Muscle of leg (tissue), 11 donors: ENCODE data around the gene GRID1. TPM values are rescaled to one million over a fixed set of nuclear protein-coding genes. Genes with fewer than 3 reads are reported as not detected.
A peak's percentile ranks its signal among the peaks of the same experiment; 100 is the strongest.
"Not testable (repeated sequence)": the region's sequence is repeated elsewhere in the genome, so short reads cannot be mapped to it uniquely, and the experiment has no call there.

ENCODE experiments used
- DNase-seq: peaks from one replicate; pipeline ENCODE4 v3.0.0; 2013
- H3K27ac ChIP-seq: one replicate; pipeline ENCODE4 v1.5.1; 2013; ENCODE audit warnings: mild to moderate bottlenecking, low read length, control low read depth
- H3K27me3 ChIP-seq: one replicate; pipeline ENCODE4 v1.6.1; 2013; ENCODE audit warnings: low read length; ENCODE audit not compliant: control insufficient read depth, insufficient read depth
- H3K36me3 ChIP-seq: one replicate; pipeline ENCODE4 v1.6.1; 2013; ENCODE audit warnings: low read length; ENCODE audit not compliant: control insufficient read depth, insufficient read depth
- H3K4me1 ChIP-seq: one replicate; pipeline ENCODE4 v1.6.1; 2013; ENCODE audit warnings: low read length; ENCODE audit not compliant: control insufficient read depth, insufficient read depth
- H3K4me3 ChIP-seq: one replicate; pipeline ENCODE4 v1.5.1; 2013; ENCODE audit warnings: low read length, control low read depth
- H3K9me3 ChIP-seq: replicated peaks from 2 replicates; pipeline ENCODE4 v1.6.1; 2013; ENCODE audit warnings: low read depth, low read length; ENCODE audit not compliant: control insufficient read depth
- WGBS: methylation state at CpG from one replicate; pipeline ENCODE4 v1.1.5; 2013; ENCODE audit warnings: missing lambda C conversion rate; ENCODE audit not compliant: insufficient coverage; 5-methylcytosine and 5-hydroxymethylcytosine counted together
- polyA plus RNA-seq, 8 donors: library from polyadenylated mRNA; unstranded; fragments of 120-200 nt; gene quantifications; one replicate each; pipeline versions ENCODE4 v1.2.1 to v1.2.3, GENCODE V29; 2013; ENCODE audit warnings: inconsistent platforms in 1 of 8, low replicate concordance in 1 of 8; ENCODE audit not compliant: insufficient read length in 8 of 8, insufficient read depth in 1 of 8
- total RNA-seq: library from RNA; stranded (reverse); fragments of 120-200 nt; gene quantifications from one replicate; pipeline ENCODE4 v1.2.4, GENCODE V29; 2013

GRID1 gene
- total and polyA plus RNA-seq, 9 donors, result 2.4 to 6.1 (median 3.1) TPM

DNA sequence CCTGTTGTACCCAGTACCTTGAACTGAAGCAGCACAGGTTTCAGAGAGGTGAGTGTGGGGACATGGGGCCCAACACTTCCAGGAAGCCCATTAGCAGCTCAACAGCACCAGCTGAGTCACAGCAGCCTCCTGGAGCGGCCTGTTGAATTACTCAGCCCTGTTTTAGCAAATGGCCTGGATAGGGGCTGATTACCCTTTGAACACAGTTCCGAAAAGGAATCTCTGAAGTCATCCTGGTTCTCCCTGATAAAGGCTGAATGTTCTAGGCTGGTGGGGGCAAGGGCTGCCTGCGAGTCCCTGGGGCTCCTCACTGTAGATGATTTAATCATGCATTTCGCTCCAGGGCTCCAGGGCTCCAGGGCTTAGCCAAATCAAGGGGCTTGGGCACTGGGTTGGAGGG is 287.5 kb downstream of the GRID1 start:
- Histone ChIP-seq H3K9me3 (no peaks in the 10 kb centered on the region), H3K4me1 (peaks cover 19% of the 10 kb centered on the region), H3K36me3 (no peaks in the 10 kb centered on the region), H3K27ac (no peak overlapping the region), H3K27me3 (no peaks in the 10 kb centered on the region), H3K4me3 (no peak overlapping the region)
- WGBS, result 56% methylated on average over 4 of the region's 4 CpGs
- no peak for DNase-seq

DNA sequence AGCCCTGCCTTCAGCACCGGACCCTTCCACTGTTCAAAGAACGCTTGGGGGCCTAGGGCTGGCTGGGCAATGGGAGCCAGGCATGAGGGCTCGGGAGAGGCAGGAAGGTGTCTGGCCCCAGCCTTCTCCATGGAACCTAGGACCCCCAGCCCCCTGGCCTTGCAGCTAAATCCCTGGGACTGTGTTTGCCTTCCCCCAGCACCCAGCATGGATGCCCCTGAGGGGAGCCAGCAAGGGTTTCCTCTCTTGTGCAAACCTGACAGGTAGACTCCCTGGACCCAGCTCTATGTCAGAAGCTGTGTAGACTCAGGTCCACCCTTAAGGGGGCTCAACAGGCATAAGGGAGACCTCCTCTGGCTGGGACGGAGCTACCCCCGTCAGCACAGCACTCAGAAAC is 288.0 kb downstream of the GRID1 start:
- H3K27ac ChIP-seq, result no peak overlapping the region
- 71% methylated on average over 5 of the region's 5 CpGs for WGBS
- no peak for DNase-seq
- H3K4me1 ChIP-seq, result peaks cover 19% of the 10 kb centered on the region
- no peaks in the 10 kb centered on the region for H3K36me3 ChIP-seq
- H3K4me3 ChIP-seq, result no peak overlapping the region
- H3K27me3 ChIP-seq, result peaks cover 1% of the 10 kb centered on the region
- H3K9me3 ChIP-seq, result no peaks in the 10 kb centered on the region

DNA sequence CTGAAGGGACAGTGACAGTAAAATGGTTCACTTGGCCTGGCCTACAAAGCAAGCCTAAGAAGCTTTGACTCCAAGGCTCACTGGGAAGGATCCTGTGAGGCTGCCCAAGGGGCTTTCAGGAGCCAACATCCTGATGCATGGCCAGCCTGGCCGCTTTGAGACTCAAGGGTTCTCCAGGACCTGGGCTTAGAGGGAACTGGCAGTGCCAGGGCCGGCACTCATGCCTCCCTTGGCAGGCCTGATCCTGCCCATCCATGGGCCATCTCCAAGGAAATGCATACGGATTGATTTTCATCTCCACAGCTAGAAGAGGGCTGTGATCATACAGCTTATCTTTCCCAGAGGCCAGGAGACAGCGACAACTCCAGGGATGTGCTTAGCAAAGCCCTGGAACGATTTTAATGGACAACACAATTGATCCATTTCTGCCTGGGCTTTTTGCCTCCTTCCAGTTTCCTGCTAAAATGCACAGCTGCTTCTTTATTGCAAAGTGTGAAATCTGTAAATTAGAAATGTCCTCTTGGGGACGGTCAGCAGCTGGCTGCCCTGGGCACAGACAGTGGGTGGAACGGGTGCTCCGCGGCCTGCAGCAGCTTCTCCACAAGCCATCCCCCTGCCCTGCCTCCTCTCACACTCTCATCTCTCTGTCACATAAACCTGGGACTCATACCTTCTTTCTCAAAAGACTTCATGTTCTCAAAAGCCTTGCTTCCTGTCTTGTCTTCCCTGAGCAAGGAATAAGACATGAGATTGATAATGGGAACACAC is 288.5 kb downstream of the GRID1 start:
- peak; percentile 53 for DNase-seq
- Histone ChIP-seq H3K36me3 (no peaks in the 10 kb centered on the region), H3K4me3 (no peak overlapping the region), H3K27ac (no peak overlapping the region), H3K27me3 (peaks cover 5% of the 10 kb centered on the region), H3K9me3 (no peaks in the 10 kb centered on the region), H3K4me1 (peaks cover 19% of the 10 kb centered on the region)
- 47% methylated on average over 9 of the region's 9 CpGs for WGBS

DNA sequence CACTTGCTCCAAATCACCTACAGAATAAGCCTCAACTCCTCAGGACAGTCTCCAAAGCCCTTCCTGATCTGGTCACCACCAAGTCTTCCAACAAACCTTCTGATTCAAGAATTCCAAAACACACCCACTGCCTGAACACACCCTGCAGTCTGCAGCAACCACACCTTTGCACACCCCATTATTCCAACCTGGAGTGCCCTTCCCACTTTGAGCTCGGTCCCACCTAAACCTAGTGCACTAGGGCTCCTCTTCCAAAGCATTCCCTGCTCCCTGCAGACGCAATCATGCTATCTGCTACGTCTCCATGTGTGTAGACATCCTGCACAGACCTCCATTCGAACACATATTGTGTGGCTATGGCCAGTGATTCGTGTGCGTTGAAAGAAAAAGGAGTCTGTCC is 289.3 kb downstream of the GRID1 start:
- H3K9me3 ChIP-seq, result no peaks in the 10 kb centered on the region
- H3K27ac ChIP-seq, result no peak overlapping the region
- whole genome bisulfite sequencing, result 86% methylated on average over 4 of the region's 6 CpGs
- H3K4me1 ChIP-seq, result peaks cover 19% of the 10 kb centered on the region
- H3K27me3 ChIP-seq, result peaks cover 5% of the 10 kb centered on the region
- DNase-seq, result no peak
- no peak overlapping the region for H3K4me3 ChIP-seq
- no peaks in the 10 kb centered on the region for H3K36me3 ChIP-seq

DNA sequence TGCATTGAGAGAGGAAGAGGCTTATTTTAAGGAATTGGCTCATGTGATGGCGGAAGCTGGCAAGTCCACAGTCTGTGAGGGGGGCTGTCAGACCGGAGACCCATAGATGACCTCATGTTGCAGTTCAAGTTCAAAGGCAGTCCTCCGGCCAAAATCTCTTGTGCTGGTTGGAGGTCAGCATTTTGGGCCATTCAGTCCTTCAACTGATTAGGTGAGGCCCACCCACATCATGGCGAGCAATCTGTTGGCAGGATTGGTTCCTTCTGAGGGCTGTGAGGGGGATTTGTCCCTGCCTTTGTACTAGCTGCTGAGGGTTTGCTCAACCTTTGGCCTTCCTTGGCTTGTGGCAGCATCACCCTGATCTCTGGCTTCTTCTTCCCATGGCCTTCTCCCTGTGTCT is 290.1 kb downstream of the GRID1 start:
- not testable (repeated sequence) for H3K36me3 ChIP-seq, DNase-seq, H3K9me3 ChIP-seq, H3K4me3 ChIP-seq, H3K27me3 ChIP-seq, H3K27ac ChIP-seq
- H3K4me1 ChIP-seq, result peaks cover 19% of the 10 kb centered on the region
- 80% methylated on average over 1 of the region's 4 CpGs for WGBS

DNA sequence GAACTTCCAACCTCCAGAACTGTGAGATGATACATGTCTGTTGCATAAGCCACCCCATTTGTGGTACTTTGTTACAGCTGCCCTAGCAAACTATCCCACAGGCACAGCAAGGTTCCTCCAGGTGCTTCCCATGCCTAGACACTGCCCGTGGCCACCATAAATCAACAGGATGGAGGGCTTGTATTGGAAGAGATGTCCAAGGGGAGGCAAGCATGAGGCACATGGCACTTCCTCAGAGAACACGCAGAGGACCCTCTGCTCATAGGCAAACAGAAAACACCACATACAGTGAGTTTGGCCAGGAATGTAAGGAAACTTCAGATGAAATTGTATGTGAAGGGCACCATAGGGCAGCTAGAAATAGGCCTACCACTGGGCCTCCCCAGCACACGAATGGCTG is 291.1 kb downstream of the GRID1 start:
- Histone ChIP-seq H3K36me3 (no peaks in the 10 kb centered on the region), H3K4me3 (no peak overlapping the region), H3K27ac (no peak overlapping the region), H3K4me1 (peaks cover 19% of the 10 kb centered on the region), H3K9me3 (no peaks in the 10 kb centered on the region), H3K27me3 (peaks cover 12% of the 10 kb centered on the region)
- 83% methylated on average over 1 of the region's 3 CpGs for WGBS
- no peak for DNase-seq

DNA sequence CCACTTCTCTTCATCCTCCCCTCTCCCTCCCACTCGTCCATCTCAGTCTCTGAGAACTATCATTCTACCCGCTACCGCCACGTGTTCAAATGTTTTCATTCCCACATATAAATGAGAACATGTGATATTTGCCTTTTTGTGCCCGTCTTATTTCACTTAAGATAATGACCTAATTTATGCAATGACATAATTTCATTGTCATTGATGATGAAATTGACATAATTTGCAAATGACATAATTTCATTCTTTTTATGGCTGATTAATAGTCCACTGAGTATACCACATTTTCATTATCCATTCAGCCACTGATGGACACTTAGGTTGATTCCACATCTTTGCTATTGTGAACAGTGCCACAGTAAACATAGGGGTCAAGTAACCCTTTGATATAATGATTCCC is 292.3 kb downstream of the GRID1 start:
- Histone ChIP-seq H3K9me3 (no peaks in the 10 kb centered on the region), H3K4me3 (no peak overlapping the region), H3K36me3 (no peaks in the 10 kb centered on the region), H3K27ac (no peak overlapping the region), H3K4me1 (peaks cover 19% of the 10 kb centered on the region), H3K27me3 (peaks cover 12% of the 10 kb centered on the region)
- no peak for DNase-seq
- WGBS, result 67% methylated on average over 1 of the region's 5 CpGs

DNA sequence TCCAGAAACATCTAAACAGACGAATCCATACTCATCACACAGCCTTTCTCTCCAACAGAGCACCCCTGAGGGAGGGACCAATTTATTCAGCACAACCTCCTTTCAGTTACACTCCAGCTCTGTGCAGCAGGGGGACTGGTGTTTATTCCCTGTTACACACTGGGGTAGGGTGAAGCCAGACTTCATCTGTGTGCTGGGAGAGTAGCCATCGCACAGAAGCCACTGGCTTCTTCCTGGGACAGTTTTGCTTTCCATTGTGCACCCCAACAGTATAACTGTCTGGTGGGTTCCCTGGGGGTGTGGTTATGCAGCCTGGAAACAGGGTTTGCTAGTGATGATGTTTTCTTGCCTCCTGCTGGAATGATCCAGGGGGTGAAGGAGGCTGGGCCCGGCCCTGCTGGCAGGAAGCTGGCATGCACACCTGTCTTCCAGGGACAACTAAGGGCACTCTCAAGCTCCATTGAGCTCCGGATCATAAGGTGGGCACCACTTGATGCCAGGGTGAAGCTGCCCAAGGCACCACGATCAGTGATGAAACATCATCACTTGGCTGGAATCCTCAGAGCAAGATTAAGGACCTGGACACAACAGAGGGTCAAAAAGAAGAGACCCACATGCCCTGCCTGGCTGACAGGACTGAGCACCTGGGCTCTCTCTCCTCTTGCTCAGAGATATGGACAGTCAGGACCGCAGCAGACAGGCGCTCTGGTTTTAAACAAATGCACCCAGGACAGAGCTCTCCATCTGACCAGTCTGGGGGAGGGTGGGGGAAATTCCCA is 293.2 kb downstream of the GRID1 start:
- Histone ChIP-seq H3K36me3 (no peaks in the 10 kb centered on the region), H3K27ac (no peak overlapping the region), H3K27me3 (peaks cover 14% of the 10 kb centered on the region), H3K4me3 (no peak overlapping the region), H3K9me3 (no peaks in the 10 kb centered on the region), H3K4me1 (peaks cover 14% of the 10 kb centered on the region)
- DNase-seq, result no peak
- 55% methylated on average over 4 of the region's 7 CpGs for WGBS

DNA sequence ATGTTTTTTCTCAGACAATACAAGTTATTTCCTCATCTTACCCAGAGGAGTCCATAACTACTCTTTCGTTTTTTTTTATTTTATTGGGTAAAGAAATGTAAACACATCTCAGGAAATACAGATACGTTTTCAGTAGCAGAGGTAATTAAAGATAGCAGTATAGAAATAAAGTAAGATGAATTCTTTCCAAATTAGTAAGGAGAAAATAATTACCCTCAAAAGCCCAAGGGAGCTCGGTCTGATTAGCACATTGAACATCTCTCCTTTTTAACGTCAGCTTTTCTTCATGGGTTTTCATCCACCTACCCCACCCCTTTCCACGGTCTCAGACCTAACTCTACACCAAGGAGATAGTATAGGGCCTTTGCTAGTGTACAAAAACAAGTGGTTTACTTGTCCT is 294.2 kb downstream of the GRID1 start:
- H3K9me3 ChIP-seq, result no peaks in the 10 kb centered on the region
- H3K4me3 ChIP-seq, result no peak overlapping the region
- no peak overlapping the region for H3K27ac ChIP-seq
- peaks cover 14% of the 10 kb centered on the region for H3K27me3 ChIP-seq
- no CpG with 5 or more reads among the region's 5 CpGs for WGBS
- peaks cover 4% of the 10 kb centered on the region for H3K4me1 ChIP-seq
- H3K36me3 ChIP-seq, result no peaks in the 10 kb centered on the region
- DNase-seq, result no peak

DNA sequence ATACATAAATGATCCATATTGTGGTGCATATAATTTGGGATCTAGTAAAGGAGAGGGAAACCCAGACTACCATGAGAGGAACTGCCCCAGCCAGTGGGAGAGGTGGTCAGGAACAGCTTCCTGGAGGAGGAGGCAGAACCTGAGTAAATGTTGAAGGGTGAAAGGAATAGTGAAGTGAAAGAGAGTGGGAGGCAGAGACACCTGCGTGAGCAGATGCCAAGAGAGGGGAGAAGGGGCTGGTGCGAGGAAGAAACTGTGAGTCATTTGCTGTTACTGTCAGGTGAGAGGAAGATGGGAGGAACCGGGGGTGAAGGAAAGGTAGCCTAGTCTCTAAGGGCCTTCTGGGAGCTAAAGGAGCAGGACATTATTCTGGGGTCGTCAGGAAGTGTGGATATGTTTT is 294.8 kb downstream of the GRID1 start:
- H3K4me3 ChIP-seq, result no peak overlapping the region
- peaks cover 14% of the 10 kb centered on the region for H3K27me3 ChIP-seq
- H3K4me1 ChIP-seq, result no peaks in the 10 kb centered on the region
- H3K9me3 ChIP-seq, result no peaks in the 10 kb centered on the region
- no peaks in the 10 kb centered on the region for H3K36me3 ChIP-seq
- WGBS, result 53% methylated on average over 3 of the region's 4 CpGs
- H3K27ac ChIP-seq, result no peak overlapping the region
- DNase-seq, result no peak
